H1 (cell line): ENCODE measurements around the gene NOC4L. TPM values are rescaled to one million over a fixed set of nuclear protein-coding genes. Genes with fewer than 3 reads are reported as not detected.

Experiments used
- CTCF ChIA-PET: fragments of 300-600 bp; sonication (Branson Sonifier 250); formaldehyde crosslinking; loops from one replicate; lab custom pipeline; 2021; ENCODE audit not compliant: partially characterized antibody; lab: Charles Lee
- POLR2A ChIA-PET: fragments of 300-600 bp; sonication (Branson Sonifier 250); formaldehyde crosslinking; loops from one replicate; lab custom pipeline; 2021; ENCODE audit warnings: inconsistent platforms; ENCODE audit not compliant: partially characterized antibody; lab: Charles Lee
- DNase-seq, 2 experiments: peaks; one replicate each; pipeline versions ENCODE4 v3.0.0 to v3.0.0-alpha.2; 2010 to 2022; ENCODE audit warnings: low spot score in 2 of 2, low read depth in 1 of 2, mixed read lengths in 1 of 2
- FAIRE-seq: peaks from 2 replicates; lab custom pipeline; 2011; peaks lifted over from hg19 to GRCh38; lab: Jason Lieb, UNC
- H2AFZ ChIP-seq: 2 replicates; pipeline ENCODE4 v1.8.1; 2012; ENCODE audit warnings: low read length, inconsistent platforms
- H2AK5ac ChIP-seq: 2 replicates; pipeline ENCODE4 v1.6.1; 2013; ENCODE audit warnings: low read depth, low read length
- H2BK120ac ChIP-seq: replicated peaks from 2 replicates; pipeline ENCODE3; 2013; ENCODE audit warnings: low read depth, low read length, inconsistent platforms
- H2BK12ac ChIP-seq: 2 replicates; pipeline ENCODE4 v1.6.1; 2013; ENCODE audit warnings: low read depth, low read length
- H2BK15ac ChIP-seq: 2 replicates; pipeline ENCODE4 v1.6.1; 2013; ENCODE audit warnings: low read length
- H2BK20ac ChIP-seq: 2 replicates; pipeline ENCODE4 v1.6.1; 2013; ENCODE audit warnings: low read length
- H2BK5ac ChIP-seq: 2 replicates; pipeline ENCODE4 v1.6.1; 2013; ENCODE audit warnings: low read depth, low read length
- H3K14ac ChIP-seq: 2 replicates; pipeline ENCODE4 v1.6.1; 2013; ENCODE audit warnings: inconsistent platforms; ENCODE audit not compliant: insufficient read length
- H3K18ac ChIP-seq: 2 replicates; pipeline ENCODE4 v1.6.1; 2013; ENCODE audit warnings: low read length; ENCODE audit errors: extremely low read depth
- H3K23ac ChIP-seq: 2 replicates; pipeline ENCODE4 v1.6.1; 2013; ENCODE audit warnings: inconsistent platforms; ENCODE audit not compliant: insufficient read length
- H3K23me2 ChIP-seq: 2 replicates; pipeline ENCODE4 v1.6.1; 2013; ENCODE audit warnings: low read depth, low read length
- H3K27ac ChIP-seq: 2 replicates; pipeline ENCODE4 v1.6.1; 2011; ENCODE audit warnings: low read depth, low read length, inconsistent platforms
- H3K27me3 ChIP-seq, 4 experiments: replicated peaks in 1 of 4; 1 replicate in 1 of 4; 2 replicates in 3 of 4; pipeline versions ENCODE4 v1.6.1 to v1.8.1; 2011 to 2013; ENCODE audit warnings: low read length in 3 of 4, mild to moderate bottlenecking in 3 of 4, inconsistent platforms in 2 of 4, mixed read lengths in 2 of 4, moderate library complexity in 1 of 4; ENCODE audit not compliant: control insufficient read depth in 3 of 4, insufficient read depth in 3 of 4; ENCODE audit errors: extremely low read depth in 1 of 4
- H3K36me3 ChIP-seq, 4 experiments: 2 replicates each; pipeline versions ENCODE4 v1.6.1 to v1.8.1; 2011 to 2013; ENCODE audit warnings: mild to moderate bottlenecking in 4 of 4, low read length in 3 of 4, moderate library complexity in 2 of 4, control low read depth in 1 of 4, inconsistent platforms in 1 of 4; ENCODE audit not compliant: insufficient read depth in 4 of 4, control insufficient read depth in 2 of 4
- H3K4ac ChIP-seq: replicated peaks from 2 replicates; pipeline ENCODE3; 2013; ENCODE audit warnings: low read length, low read depth, mixed read lengths, inconsistent platforms; ENCODE audit not compliant: insufficient read length
- H3K4me1 ChIP-seq, 4 experiments: replicated peaks in 1 of 4; 1 replicate in 1 of 4; 2 replicates in 3 of 4; pipeline versions ENCODE4 v1.6.1 to v1.8.1; 2011 to 2013; ENCODE audit warnings: low read length in 3 of 4, inconsistent platforms in 2 of 4, mixed read lengths in 1 of 4; ENCODE audit not compliant: insufficient read depth in 4 of 4, control insufficient read depth in 3 of 4
- H3K4me2 ChIP-seq, 2 experiments: 2 replicates each; pipeline versions ENCODE4 v1.6.1 to v1.8.1; 2011 to 2013; ENCODE audit warnings: low read depth in 2 of 2, low read length in 2 of 2, control low read depth in 1 of 2, inconsistent platforms in 1 of 2, mild to moderate bottlenecking in 1 of 2; ENCODE audit not compliant: insufficient read depth in 1 of 2
- H3K4me3 ChIP-seq, 4 experiments: fragments of 200-600, 300-600 bp in 1 of 4; sonication (generic), shearing (Covaris generic), sonication (Bioruptor Twin) in 1 of 4; 2 replicates each; pipeline versions ENCODE4 v1.5.1 to v1.8.1; 2011 to 2016; ENCODE audit warnings: low read length in 4 of 4, low read depth in 3 of 4, control low read depth in 2 of 4, inconsistent platforms in 2 of 4, mild to moderate bottlenecking in 2 of 4, mixed read lengths in 1 of 4, moderate library complexity in 1 of 4; ENCODE audit not compliant: insufficient read depth in 2 of 4; ENCODE audit errors: extremely low read depth in 1 of 4
- H3K56ac ChIP-seq: replicated peaks from 2 replicates; pipeline ENCODE3; 2013; ENCODE audit warnings: low read depth, mild to moderate bottlenecking, mixed read lengths, low read length, inconsistent platforms; ENCODE audit not compliant: insufficient read length
- H3K79me1 ChIP-seq: 2 replicates; pipeline ENCODE4 v1.6.1; 2013; ENCODE audit warnings: low read depth, low read length, control low read depth
- H3K79me2 ChIP-seq, 2 experiments: 2 replicates each; pipeline versions ENCODE4 v1.6.1 to v1.8.1; 2012 to 2013; ENCODE audit warnings: low read length in 2 of 2, mild to moderate bottlenecking in 2 of 2, inconsistent platforms in 1 of 2; ENCODE audit not compliant: insufficient read depth in 2 of 2, control insufficient read depth in 1 of 2
- H3K9ac ChIP-seq, 4 experiments: replicated peaks in 1 of 4; 1 replicate in 1 of 4; 2 replicates in 3 of 4; pipeline versions ENCODE4 v1.6.1 to v1.8.1; 2011 to 2013; ENCODE audit warnings: low read depth in 3 of 4, low read length in 3 of 4, control low read depth in 2 of 4, mild to moderate bottlenecking in 2 of 4, moderate library complexity in 2 of 4, inconsistent platforms in 1 of 4; ENCODE audit errors: extremely low read depth in 1 of 4
- H3K9me3 ChIP-seq, 2 experiments: 2 replicates each; pipeline versions ENCODE4 v1.6.1 to v1.8.1; 2012 to 2013; ENCODE audit warnings: mild to moderate bottlenecking in 2 of 2, moderate library complexity in 2 of 2, control low read depth in 1 of 2, inconsistent platforms in 1 of 2, low read depth in 1 of 2, low read length in 1 of 2, mixed read lengths in 1 of 2; ENCODE audit not compliant: insufficient read depth in 2 of 2
- H4K20me1 ChIP-seq, 2 experiments: replicated peaks in 1 of 2; 2 replicates each; pipeline versions ENCODE3 to v1.8.1; 2011 to 2013; ENCODE audit warnings: inconsistent platforms in 2 of 2, low read length in 2 of 2, mild to moderate bottlenecking in 1 of 2; ENCODE audit not compliant: insufficient read depth in 2 of 2, control insufficient read depth in 1 of 2
- H4K5ac ChIP-seq: 2 replicates; pipeline ENCODE4 v1.6.1; 2013; ENCODE audit warnings: low read length, low read depth, mixed read lengths, inconsistent platforms; ENCODE audit not compliant: insufficient read length
- H4K8ac ChIP-seq: 2 replicates; pipeline ENCODE4 v1.8.0; 2013; ENCODE audit warnings: mild to moderate bottlenecking, moderate library complexity, low read length, inconsistent platforms; ENCODE audit not compliant: insufficient read depth; ENCODE audit errors: extremely low read depth
- H4K91ac ChIP-seq: replicated peaks from 2 replicates; pipeline ENCODE3; 2013; ENCODE audit warnings: low read length, mixed read lengths, inconsistent platforms; ENCODE audit not compliant: insufficient read length
- BCL11A ChIP-seq, 2 experiments: IDR thresholded peaks; one replicate each; pipeline ENCODE4 v1.6.1; 2011; ENCODE audit warnings: low read depth in 2 of 2, low read length in 2 of 2, mild to moderate bottlenecking in 2 of 2
- CBX8 ChIP-seq: fragments of 300-800, 300-1000 bp; sonication (generic); IDR thresholded peaks from 2 replicates; pipeline ENCODE4 v1.7.1; 2016; ENCODE audit warnings: low read depth, low read length, borderline replicate concordance
- SP1 ChIP-seq: IDR thresholded peaks from 2 replicates; pipeline ENCODE4 v1.6.1; 2011; ENCODE audit warnings: low read depth, low read length
- whole genome bisulfite sequencing, 2 experiments: shearing (Covaris generic) in 1 of 2; methylation state at CpG; one replicate each; pipeline versions ENCODE4 v1.1.6 to v1.1.7; 2013 to 2015; ENCODE audit warnings: low lambda C conversion rate in 2 of 2, mixed read lengths in 2 of 2, inconsistent platforms in 1 of 2, low coverage in 1 of 2, missing lambda C conversion rate in 1 of 2; ENCODE audit not compliant: insufficient replicate concordance in 2 of 2, insufficient coverage in 1 of 2, insufficient read length in 1 of 2; ENCODE audit errors: extremely low coverage in 1 of 2, missing lambda C conversion rate in 1 of 2; 5-methylcytosine and 5-hydroxymethylcytosine counted together
- polyA plus RNA-seq, 7 experiments: library from polyadenylated mRNA; depleted of rRNA in 3 of 7; stranded (reverse) in 5 of 7; unstranded in 2 of 7; fragments of >200 nt in 5 of 7; fragments of 200-250 nt in 2 of 7; gene quantifications; 1 replicate in 5 of 7; 2 replicates in 1 of 7; 4 replicates in 1 of 7; pipeline versions ENCODE4 v1.2.1 to v1.2.3, GENCODE V29; 2011 to 2013; ENCODE audit warnings: missing spikeins in 2 of 7, mixed read lengths in 2 of 7
- total RNA-seq: library from RNA; stranded (reverse); fragmentation: NEBNext Ultra II Directional; extraction: Animal tissue kit (Norgen Biotek cat#: 25700); gene quantifications from 2 replicates; pipeline ENCODE4 v1.2.1, GENCODE V29; 2021

The NOC4L gene
- total and polyA plus RNA-seq, 2 of the 8 experiments (the other 6 are each of a cell fraction or from before 2014, with no cell fraction given), result 26.8 to 40.3 TPM

GRCh38 chr12:132129007-132129406 lies 15.2 kb upstream of the NOC4L start:
- no peak overlapping the region for H2BK120ac ChIP-seq
- H3K9me3 ChIP-seq, result peaks cover 10 to 29% of the 10 kb centered on the region in 2 experiments
- 84% methylated on average over 3 of the region's 3 CpGs; no CpG with 5 or more reads in 1 of the 2 experiments for WGBS, 2 experiments
- no peaks in the 10 kb centered on the region; a peak in 2 of 7 replicates for H3K27me3 ChIP-seq
- H2AK5ac ChIP-seq, result no peak overlapping the region
- no peaks in the 10 kb centered on the region for H3K79me2 ChIP-seq
- H2BK20ac ChIP-seq, result no peak overlapping the region
- CTCF ChIA-PET, result no interaction called here
- no peak overlapping the region for H3K4me3 ChIP-seq
- H3K23me2 ChIP-seq, result peaks cover 3% of the 10 kb centered on the region; the same call in 1 of the 2 replicates
- H3K27ac ChIP-seq, result no peak overlapping the region
- H4K20me1 ChIP-seq, result peaks cover 0 to 2% of the 10 kb centered on the region in 2 experiments
- no peak for DNase-seq
- POLR2A ChIA-PET, result no interaction called here
- no peak overlapping the region for H4K5ac ChIP-seq
- H2BK5ac ChIP-seq, result no peak overlapping the region
- no peaks in the 10 kb centered on the region for H3K4me1 ChIP-seq
- H2BK15ac ChIP-seq, result no peak overlapping the region
- H3K4me2 ChIP-seq, result no peak overlapping the region
- H4K91ac ChIP-seq, result no peak overlapping the region
- H3K14ac ChIP-seq, result no peak overlapping the region
- no peak overlapping the region for H2AFZ ChIP-seq
- H3K9ac ChIP-seq, result no peak overlapping the region
- no peak overlapping the region for H3K56ac ChIP-seq
- peaks cover 0 to 35% (median 20%) of the 10 kb centered on the region in 4 experiments; a peak in 6 of 8 replicates for H3K36me3 ChIP-seq
- no peak overlapping the region for H3K4ac ChIP-seq
- TF ChIP-seq BCL11A (IDR thresholded peaks at IDR 0.05; ENCODE audit: low read depth in 2 of 2, low read length in 2 of 2) (no peak), CBX8 (no peak), SP1 (no peak)
- TF ChIP-seq, all 59 proteins: peak for 0
- Histone ChIP-seq H2BK12ac (no peak overlapping the region), H3K18ac (no peak overlapping the region), H3K79me1 (no peaks in the 10 kb centered on the region), H4K8ac (no peak overlapping the region), H3K23ac (no peak overlapping the region)
- no peak for FAIRE-seq
